NCI-H1048 (cell line): ENCODE data around the gene RMND5B.
"Not testable (repeated sequence)": the region's sequence is repeated elsewhere in the genome, so short reads cannot be mapped to it uniquely, and the experiment has no call there.

ENCODE experiments used
- DNase-seq: peaks from one replicate; lab custom pipeline; 2025; lab: John Stamatoyannopoulos, UW

The RMND5B gene

DNA sequence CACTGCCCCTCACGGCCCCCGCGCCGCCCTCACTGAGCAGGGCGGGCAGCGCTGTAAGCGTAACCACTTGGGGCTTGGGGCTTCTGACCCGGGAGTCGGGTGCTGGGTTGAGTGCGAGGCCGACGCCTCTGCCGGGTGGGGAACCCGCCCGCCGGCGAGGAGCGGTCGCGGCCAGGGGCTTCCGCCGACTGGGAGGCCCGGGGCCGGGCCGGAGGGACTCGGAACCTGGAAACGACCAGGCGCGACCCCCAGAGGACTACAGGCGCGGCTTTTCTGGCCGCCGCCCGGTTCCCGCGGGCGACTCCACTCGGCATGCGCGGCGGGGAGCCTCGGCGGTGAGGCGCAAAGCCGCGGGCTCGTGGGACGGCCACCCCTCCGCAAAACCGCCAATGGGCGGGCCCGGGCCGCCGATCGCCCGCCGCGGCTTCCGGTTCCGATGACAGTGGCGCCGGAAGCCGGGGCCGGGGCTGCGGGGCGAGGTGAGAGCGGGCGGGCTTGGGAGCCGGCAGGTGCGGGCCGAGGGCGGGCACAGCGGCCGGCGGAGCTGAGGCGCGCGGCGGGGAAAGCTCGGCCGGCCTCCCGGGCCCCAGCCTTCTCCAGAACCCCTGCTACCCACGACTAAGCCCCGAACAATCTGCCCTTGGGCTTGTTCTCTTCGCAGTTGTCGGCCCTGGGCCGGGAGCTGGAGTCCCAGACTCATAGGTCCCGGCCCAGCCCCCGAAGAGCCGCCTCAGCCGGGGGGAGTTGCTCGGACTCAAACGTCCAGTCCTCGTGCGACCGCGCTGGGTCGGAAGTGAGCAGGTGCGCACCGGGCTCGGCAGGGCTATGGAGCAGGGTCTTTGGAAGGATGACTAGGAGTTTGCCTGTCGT is at the start of gene RMND5B:
RMND5B (plus strand) TSS at position 439 of the 870 bp plus-strand sequence. CDS start 7,106 bp downstream, outside the sequence.
- peak; percentile 60 for DNase-seq

- DNase-seq = no peak
Measured at GRCh38 chr5:178081571-178082243, 49.1 kb upstream of the RMND5B start.

DNA sequence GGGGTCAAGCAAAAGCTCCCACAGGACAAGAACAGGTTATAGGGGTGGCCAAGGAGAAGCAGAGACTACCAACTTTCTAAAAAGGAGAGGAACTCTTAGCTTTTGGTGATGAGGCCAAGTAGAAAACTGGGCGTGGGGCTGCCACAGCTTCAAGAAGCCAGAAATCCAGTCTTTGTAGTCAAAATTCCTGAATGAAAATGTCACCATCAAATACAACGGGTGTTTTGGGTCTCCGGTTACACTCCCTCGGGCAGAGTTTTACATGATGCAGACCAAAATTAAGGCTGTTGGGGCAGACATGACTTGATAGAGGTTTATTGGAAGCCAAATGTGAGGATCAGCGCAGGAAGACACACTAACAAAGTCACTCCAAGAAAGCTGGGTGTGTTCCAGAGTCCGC is 46.9 kb upstream of the RMND5B start:
- no peak for DNase-seq

DNA sequence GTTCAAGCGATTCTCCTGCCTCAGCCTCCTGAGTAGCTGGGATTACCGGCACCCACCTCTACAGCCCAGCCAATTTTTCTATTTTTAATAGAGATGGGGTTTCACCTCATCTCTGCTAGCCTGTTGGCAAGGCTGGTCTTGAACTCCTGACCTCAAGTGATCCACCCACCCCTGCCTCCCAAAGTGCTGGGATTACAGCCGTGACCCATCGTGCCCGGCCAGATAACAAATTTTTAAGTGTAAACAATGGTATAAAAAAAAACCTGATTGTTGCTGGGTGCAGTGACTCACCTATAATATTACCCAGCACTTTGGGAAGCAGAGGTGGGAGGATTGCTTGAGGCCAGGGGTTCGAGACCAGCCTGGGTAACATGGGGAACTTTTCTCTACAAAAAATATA is 45.5 kb upstream of the RMND5B start:
- DNase-seq = no peak

GRCh38 chr5:178086266-178086665 is 44.5 kb upstream of the RMND5B start:
- no peak for DNase-seq

- not testable (repeated sequence) for DNase-seq
Measured at GRCh38 chr5:178087199-178087598, 43.6 kb upstream of the RMND5B start.

- no peak for DNase-seq
Measured at GRCh38 chr5:178090856-178091255, 40.0 kb upstream of the RMND5B start.

DNA sequence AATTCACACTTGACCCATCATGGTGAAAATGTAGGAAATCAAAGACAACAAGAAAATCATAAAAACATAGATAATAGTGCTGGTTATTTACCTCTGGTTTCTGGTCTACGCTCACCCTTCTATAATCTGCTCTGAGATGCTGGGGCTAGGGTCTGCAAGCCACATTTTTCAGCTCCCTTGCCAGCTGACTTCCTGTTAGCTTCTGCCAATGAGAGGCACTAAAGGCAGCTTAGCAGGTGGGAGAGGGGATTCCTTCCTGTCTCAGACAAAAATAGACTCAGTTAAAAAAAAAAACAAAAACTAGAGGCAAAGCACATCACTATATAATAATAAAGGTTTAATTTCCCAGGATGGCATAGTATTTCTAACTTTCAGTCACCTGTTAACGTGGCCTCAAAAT is 37.7 kb upstream of the RMND5B start:
- DNase-seq = no peak

- DNase-seq = no peak
Measured at GRCh38 chr5:178094345-178094744, 36.5 kb upstream of the RMND5B start.

DNA sequence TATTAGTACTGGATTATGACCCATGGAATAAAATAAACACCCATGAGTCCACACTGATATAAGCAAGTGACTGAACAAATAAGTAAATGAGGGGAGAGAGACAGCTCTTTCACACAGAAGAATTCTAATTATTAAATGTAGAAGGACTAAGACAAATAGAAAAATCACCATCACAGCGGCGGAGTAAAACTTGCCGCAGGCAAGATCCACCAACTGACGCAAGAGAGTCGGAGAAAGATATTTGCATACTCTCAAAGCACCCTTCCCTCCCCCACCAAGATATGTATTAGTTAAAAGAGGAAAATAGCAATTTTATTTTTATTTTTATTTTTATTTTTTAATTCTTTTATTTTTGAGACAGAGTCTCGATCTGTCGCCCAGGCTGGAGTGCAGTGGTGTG is 32.1 kb upstream of the RMND5B start:
- DNase-seq = no peak

DNA sequence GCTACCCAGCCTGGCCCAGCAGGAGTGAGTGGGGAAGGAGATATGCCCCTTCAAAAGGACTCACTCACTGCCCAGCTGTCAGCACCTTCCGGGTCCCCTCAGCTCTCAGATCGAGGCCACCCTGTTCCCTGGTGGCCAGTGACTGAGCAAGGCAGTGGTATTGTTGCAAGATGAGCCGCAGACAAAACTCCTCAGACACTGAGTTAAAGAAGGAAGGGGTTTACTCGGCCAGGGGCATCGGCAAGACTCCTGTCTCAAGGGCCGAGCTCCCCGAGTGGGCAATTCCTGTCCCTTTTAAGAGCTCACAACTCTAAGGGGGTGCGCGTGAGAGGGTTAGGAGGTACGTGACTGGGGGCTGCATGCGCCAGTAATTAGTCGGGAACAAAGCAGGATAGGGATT is 27.2 kb upstream of the RMND5B start:
- DNase-seq = no peak

DNA sequence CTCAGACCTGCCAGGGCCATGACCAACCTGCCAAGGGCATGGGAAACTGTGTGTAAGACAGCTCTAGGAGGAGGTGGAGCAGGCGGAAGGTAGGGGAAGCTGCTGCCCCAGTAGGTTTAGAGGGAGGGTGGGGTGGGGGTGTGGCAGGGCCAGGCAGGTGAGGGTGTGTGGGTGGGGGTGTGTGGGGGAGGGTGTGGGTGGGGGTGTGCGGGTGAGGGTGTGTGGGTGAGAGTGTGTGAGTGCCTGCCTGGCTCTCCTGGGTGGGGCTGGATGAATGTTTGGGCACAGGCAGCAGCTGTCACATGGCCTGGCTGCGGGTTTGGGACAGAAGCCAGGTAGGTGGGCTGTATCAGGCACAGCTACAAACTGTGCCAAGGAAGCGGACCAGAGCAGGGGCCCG is 26.3 kb upstream of the RMND5B start:
- DNase-seq = no peak

- no peak for DNase-seq
Measured at GRCh38 chr5:178106086-178106485, 24.7 kb upstream of the RMND5B start.

DNA sequence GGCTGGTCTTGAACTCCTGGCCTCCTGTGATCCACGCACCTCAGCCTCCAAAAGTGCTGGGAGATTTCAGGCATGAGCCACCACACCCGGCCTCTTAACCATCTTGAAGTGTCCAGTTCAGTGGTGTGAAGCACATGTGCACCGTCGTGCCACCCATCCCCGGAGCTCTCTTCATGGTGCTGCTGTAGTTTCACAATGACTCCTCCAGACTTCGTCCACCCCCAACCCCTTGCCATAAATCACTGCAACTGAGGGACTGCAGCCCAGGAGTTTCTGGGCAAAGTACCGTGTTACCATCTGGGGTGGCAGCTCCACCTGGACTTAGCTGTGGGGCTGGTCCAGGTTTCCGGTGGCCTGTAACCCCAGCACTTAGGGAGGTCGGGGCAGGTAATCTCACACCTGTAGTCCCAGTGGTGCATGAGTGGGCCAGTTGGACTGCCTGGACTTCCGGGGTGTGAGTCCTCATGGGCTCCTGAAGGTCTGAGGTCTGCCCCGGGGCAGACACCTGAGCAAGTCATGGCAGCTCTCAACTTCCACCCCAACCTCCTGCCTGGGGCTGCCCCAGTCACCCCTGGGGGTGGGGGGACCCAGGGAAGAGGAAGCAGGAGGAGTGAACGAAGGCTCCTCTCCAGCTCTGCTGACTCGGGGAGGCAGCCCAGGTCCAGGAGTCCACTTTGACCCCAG is 24.1 kb upstream of the RMND5B start:
- DNase-seq = no peak

- no peak for DNase-seq
Measured at GRCh38 chr5:178107756-178108310, 23.0 kb upstream of the RMND5B start.

- DNase-seq = no peak
Measured at GRCh38 chr5:178108446-178108845, 22.4 kb upstream of the RMND5B start.

DNA sequence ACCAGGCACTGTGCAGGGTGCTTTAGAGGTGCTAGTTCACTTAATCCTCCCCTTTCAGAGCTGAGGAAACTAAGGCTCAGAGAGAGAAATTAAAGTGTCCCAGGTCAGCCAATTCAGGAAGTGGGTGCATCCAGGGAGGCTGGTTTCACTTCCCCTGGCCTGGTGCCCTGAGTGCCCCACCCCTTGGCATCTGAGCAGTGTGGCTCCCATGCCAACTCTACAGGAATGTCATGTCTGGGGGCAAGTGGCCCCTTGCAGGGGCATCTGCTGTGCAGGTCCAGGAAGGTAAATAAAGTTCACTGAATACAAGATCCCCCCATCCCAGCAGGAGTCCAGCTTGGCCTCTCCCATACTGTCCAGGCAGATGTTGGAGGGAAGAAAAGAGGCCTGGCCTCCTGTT is 21.8 kb upstream of the RMND5B start:
- no peak for DNase-seq

DNA sequence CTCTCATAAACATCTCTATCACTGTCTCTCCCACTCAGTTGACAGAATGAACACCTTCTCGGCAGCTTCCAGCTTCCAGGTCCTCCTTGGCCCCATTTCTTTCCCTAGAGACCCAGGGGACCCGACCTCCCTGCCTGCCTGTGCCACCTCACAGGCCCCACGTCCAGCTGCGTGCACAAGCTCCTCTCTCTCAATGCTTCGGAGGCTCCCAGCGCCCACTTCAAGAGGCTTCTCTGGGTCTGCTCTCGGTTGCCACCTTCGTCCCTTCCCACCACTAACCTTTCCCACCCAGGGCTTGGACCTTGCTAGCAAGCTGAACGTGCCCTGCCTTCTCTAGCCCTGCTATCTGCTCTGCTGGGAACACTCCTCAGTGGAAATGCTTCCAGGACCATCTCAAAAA is 20.3 kb upstream of the RMND5B start:
- no peak for DNase-seq

DNA sequence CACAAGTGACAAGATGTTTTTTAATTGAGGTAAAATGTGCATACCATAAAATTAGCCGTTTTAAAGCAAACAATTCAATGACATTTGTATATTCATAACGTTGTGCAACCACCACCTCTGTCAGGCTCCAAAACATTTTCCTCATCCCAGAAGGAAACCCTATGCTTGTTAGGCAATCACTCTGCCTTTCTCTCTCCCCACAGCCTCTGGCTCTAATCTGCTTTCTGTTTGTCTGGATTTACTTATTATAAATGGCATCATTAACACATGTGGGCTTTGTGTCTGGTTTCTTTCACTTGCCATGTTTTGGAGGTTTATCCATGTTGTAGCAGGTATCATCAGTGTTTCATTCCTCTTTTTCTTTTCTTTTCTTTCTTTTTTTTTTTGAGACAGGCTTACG is 18.9 kb upstream of the RMND5B start:
- DNase-seq = no peak

GRCh38 chr5:178112545-178112944 is 18.3 kb upstream of the RMND5B start:
- DNase-seq = no peak

- DNase-seq = peak; percentile 66
Measured at GRCh38 chr5:178113141-178113787, 17.6 kb upstream of the RMND5B start, which contains the start of gene N4BP3. Gene N4BP3, plus strand, starts transcription at chr5:178113532. Its CDS starts 6,052 bp downstream, at chr5:178119584.

DNA sequence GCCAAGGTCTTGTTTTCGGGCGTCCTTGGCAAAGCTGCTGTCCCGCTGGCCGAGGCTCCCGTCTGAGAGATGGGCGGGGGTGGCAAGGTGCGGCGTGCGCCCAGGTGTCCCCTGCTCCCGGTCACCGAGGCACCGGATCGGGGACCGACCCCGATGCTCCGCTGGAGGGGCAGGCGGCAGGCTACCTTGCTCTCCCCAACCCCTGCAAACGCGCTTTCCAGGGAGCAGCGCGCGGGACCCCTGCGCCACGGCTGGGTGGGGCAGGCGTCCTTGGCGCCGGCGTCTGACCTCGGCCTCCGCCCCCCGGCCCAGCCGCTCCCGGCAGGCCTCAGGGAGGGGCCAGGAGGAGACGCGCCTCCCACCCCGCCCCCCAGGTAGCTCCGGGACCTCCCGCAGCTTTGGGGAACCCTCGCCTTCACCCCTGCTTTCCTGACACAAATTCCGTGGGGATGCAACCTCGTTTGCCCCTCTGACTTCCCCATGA is 16.9 kb upstream of the RMND5B start:
- no peak for DNase-seq
